ENCODE measurements around the gene SPPL3.

DNA sequence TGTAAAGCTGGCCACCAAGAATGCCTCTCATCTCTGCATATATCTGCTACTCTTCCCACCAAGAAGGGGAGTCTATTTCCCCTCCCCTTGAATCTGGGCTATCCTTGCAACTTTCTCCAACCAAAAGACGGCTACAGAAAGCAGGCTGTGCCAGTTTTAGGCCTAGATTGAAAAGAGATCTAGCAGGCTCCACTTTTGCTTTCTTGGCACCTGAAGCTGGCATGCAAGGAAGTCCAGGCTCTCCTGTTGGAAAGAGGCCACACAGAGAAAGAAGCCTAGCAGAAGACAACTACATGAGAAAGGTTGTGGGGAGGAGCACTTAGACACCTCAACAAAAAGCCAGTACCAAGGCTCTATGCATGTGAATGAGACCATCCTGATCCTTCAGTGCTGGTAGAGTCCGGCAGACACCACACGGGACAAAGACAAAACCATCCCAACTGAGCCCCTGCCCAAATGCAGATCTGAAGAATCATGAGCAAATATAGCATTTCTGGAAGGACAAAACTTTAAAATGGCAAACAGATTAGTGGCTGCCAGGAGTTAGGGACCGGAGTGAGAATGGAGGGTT lies 68.0 kb downstream of the SPPL3 start:
- TF ChIP-seq ZNF70 (CRISPR knock-in tag; IDR thresholded peaks at IDR 0.05) (no peak), ZFP3 (CRISPR knock-in tag; IDR thresholded peaks at IDR 0.05) (no peak), OSR1 (CRISPR knock-in tag; IDR thresholded peaks at IDR 0.05) (no peak)

Data from SK-N-SH treated with all-trans-retinoic acid at 6 μM for 48 hours (cell line).